Psoas muscle (tissue), 8 donors: ENCODE measurements around the gene BCLAF1. TPM values are rescaled to one million over a fixed set of nuclear protein-coding genes. Genes with fewer than 3 reads are reported as not detected.
A peak's percentile ranks its signal among the peaks of the same experiment; 100 is the strongest.
"Not testable (repeated sequence)": the region's sequence is repeated elsewhere in the genome, so short reads cannot be mapped to it uniquely, and the experiment has no call there.

Experiments used
- ATAC-seq, 4 donors: fragments of 200-7000 bp; cut with Tn5 transposase; one replicate each; pipeline ENCODE4 v1.9.1; 2020; ENCODE audit warnings: moderate library complexity in 3 of 4, mild to moderate bottlenecking in 2 of 4
- DNase-seq, 2 donors: peaks; one replicate each; pipeline ENCODE4 v3.0.0-alpha.2; 2020
- H3K27ac ChIP-seq: fragments of 200-600 bp; one replicate; pipeline ENCODE4 v1.8.0; 2022
- H3K27me3 ChIP-seq, 3 donors: fragments of 200-600 bp in 1 of 3; one replicate each; pipeline versions ENCODE4 v1.6.1 to v1.8.0; 2013 to 2022; ENCODE audit warnings: low read length in 2 of 3, mild to moderate bottlenecking in 2 of 3, moderate library complexity in 1 of 3; ENCODE audit not compliant: insufficient read depth in 3 of 3
- H3K36me3 ChIP-seq, 2 donors: fragments of 200-600 bp in 1 of 2; one replicate each; pipeline versions ENCODE4 v1.6.1 to v1.8.0; 2013 to 2022; ENCODE audit warnings: low read depth in 1 of 2, mild to moderate bottlenecking in 1 of 2, moderate library complexity in 1 of 2; ENCODE audit not compliant: insufficient read depth in 1 of 2
- H3K4me1 ChIP-seq: fragments of 200-600 bp; one replicate; pipeline ENCODE4 v1.8.0; 2022
- H3K4me3 ChIP-seq: fragments of 200-600 bp; one replicate; pipeline ENCODE4 v1.8.0; 2022; ENCODE audit warnings: mild to moderate bottlenecking
- H3K9me3 ChIP-seq: fragments of 200-600 bp; one replicate; pipeline ENCODE4 v1.8.0; 2022
- CTCF ChIP-seq: fragments of 200-600 bp; IDR thresholded peaks from one replicate; pipeline ENCODE4 v1.8.0; 2022; ENCODE audit warnings: antibody characterized with exemption
- WGBS, 3 donors: extraction: QIAGEN DNeasy Blood & Tissue Kit; methylation state at CpG; one replicate each; pipeline versions ENCODE4 v1.1.6 to v1.1.7; 2013; 5-methylcytosine and 5-hydroxymethylcytosine counted together
- intact Hi-C, 2 donors: fragments of 100-400 bp; cut with DNase I; formaldehyde crosslinking; loops; one replicate each; pipeline versions ENCODE4 v1.11.0 to v1.14.2; 2022
- polyA plus RNA-seq, 3 donors: library from polyadenylated mRNA; stranded (reverse); fragments of 200-250 nt; gene quantifications; one replicate each; pipeline ENCODE4 v1.2.3, GENCODE V29; 2013
- total RNA-seq, 4 donors: library from RNA; stranded (reverse); fragmentation: NEBNext Ultra II Directional in 2 of 4; extraction: Animal tissue kit (Norgen Biotek cat#: 25700) in 2 of 4; gene quantifications; one replicate each; pipeline versions ENCODE4 v1.2.1 to v1.2.4, GENCODE V29; 2021 to 2023
- donor health status: healthy with polysubstance abuse.
- donor health status: DM: no; HTN: no; CAD: no; lungs with moderate emphysema.
- donor health status: Bipolar disorder and iron deficiency.
- donor health status: healthy.
- donor health status: DM: yes; HTN: yes; CAD: no.
- donor health status: DM: no; HTN: no; CAD: no.
- donor health status: DM: no; HTN: no; CAD: no.
- donor health status: DM: yes; HTN: yes; CAD: no.

BCLAF1 gene
- total and polyA plus RNA-seq, 7 donors = 22.9 to 110 (median 82.5) TPM

GRCh38 chr6:136226027-136226673 lies 63.5 kb downstream of the BCLAF1 start:
- ATAC-seq (peak; percentile 81 to 95 (median 86)), DNase-seq (peak in 1 of 2 donors; percentile 52)
- peak overlapping the region; percentile 47 for H3K4me3 ChIP-seq
- no peak overlapping the region for H3K27ac ChIP-seq
- WGBS, 3 donors = 15 to 25% (median 16%) methylated on average over 12 of the region's 12 CpGs
- H3K36me3 ChIP-seq = no peaks in the 10 kb centered on the region
- intact Hi-C loops = loop anchor here (2.0 to 10.0 kb wide), 7 partner anchors 191 to 775 kb away; no protein-coding TSS in a partner anchor
- H3K9me3 ChIP-seq = no peaks in the 10 kb centered on the region
- TF ChIP-seq CTCF = peak; percentile 100
- peaks cover 4% of the 10 kb centered on the region for H3K4me1 ChIP-seq
- H3K27me3 ChIP-seq = no peaks in the 10 kb centered on the region

- intact Hi-C loops = loop anchor here (5.0 to 10.0 kb wide), 4 partner anchors 191 to 718 kb away; no protein-coding TSS in a partner anchor
- peaks cover 4% of the 10 kb centered on the region for H3K4me1 ChIP-seq
- no peak for DNase-seq
- H3K27me3 ChIP-seq = no peaks in the 10 kb centered on the region
- no peaks in the 10 kb centered on the region for H3K36me3 ChIP-seq
- no peak overlapping the region for H3K4me3 ChIP-seq
- H3K27ac ChIP-seq = no peak overlapping the region
- TF ChIP-seq CTCF = no peak
- WGBS, 3 donors = 75 to 81% (median 77%) methylated on average over 5 of the region's 5 CpGs
- no peaks in the 10 kb centered on the region for H3K9me3 ChIP-seq
- peak in 1 of 4 donors; percentile 38 for ATAC-seq
These were observed 64.2 kb downstream of the BCLAF1 start for GRCh38 chr6:136225496-136225895.

DNA sequence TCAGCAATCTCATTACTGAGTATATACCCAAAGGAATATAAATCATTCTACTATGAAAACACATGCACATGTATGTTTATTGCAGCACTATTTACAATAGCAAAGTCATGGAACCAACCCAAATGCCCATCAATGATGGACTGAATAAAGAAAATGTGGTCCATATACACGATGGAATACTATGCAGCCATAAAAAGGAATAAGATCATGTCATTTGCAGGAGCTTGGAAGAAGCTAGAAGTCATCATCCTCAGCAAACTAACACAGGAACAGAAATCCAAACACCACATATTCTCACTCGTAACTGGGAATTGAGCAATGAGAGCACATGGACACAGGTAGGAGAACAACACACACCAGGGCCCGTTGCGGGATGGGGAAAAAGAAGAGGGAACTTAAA lies 64.7 kb downstream of the BCLAF1 start:
- not testable (repeated sequence) for DNase-seq, H3K4me3 ChIP-seq, H3K27ac ChIP-seq, H3K36me3 ChIP-seq, ATAC-seq, H3K27me3 ChIP-seq, H3K4me1 ChIP-seq, H3K9me3 ChIP-seq
- 93 to 96% (median 95%) methylated on average over 4 of the region's 4 CpGs for WGBS, 3 donors
- intact Hi-C loops = loop anchor here (5.0 to 10.0 kb wide), 4 partner anchors 190 to 718 kb away; no protein-coding TSS in a partner anchor

GRCh38 chr6:136216503-136217401 lies 72.9 kb downstream of the BCLAF1 start:
- H3K4me1 ChIP-seq = no peaks in the 10 kb centered on the region

More at GRCh38 chr6:136216503-136217401, 72.9 kb downstream of the BCLAF1 start:
- no peak for TF ChIP-seq CTCF
- no peaks in the 10 kb centered on the region for H3K27me3 ChIP-seq
- DNase-seq (no peak), ATAC-seq (no peak)
- intact Hi-C loops = no loop called here
- no peak overlapping the region for H3K4me3 ChIP-seq
- WGBS, 3 donors = 84 to 85% (median 85%) methylated on average over 10 of the region's 10 CpGs
- no peak overlapping the region for H3K27ac ChIP-seq
- no peaks in the 10 kb centered on the region for H3K36me3 ChIP-seq
- H3K9me3 ChIP-seq = no peaks in the 10 kb centered on the region
